Gastrocnemius medialis (tissue), 4 donors: ENCODE measurements around the gene GJD4. TPM values are rescaled to one million over a fixed set of nuclear protein-coding genes. Genes with fewer than 3 reads are reported as not detected.
A peak's percentile ranks its signal among the peaks of the same experiment; 100 is the strongest.

Experiments
- ATAC-seq, 2 donors: fragments of 150-250 bp; one replicate each; pipeline ENCODE4 v1.9.1; 2016
- DNase-seq, 2 donors: peaks; one replicate each; pipeline ENCODE4 v3.0.0-alpha.2; 2019
- H3K27ac ChIP-seq, 4 donors: fragments of 200-600 bp; sonication (generic); 1 replicate in 1 of 4; 2 replicates in 3 of 4; pipeline ENCODE4 v1.5.1; 2016 to 2018; ENCODE audit warnings: mild to moderate bottlenecking in 2 of 4, moderate library complexity in 1 of 4
- H3K27me3 ChIP-seq, 3 donors: fragments of 200-600 bp; sonication (generic) in 2 of 3; 1 replicate in 1 of 3; 2 replicates in 2 of 3; pipeline versions ENCODE4 v1.5.1 to v1.6.0; 2016 to 2019; ENCODE audit warnings: mild to moderate bottlenecking in 1 of 3, moderate library complexity in 1 of 3
- H3K36me3 ChIP-seq, 2 donors: fragments of 200-600 bp; sonication (generic) in 1 of 2; one replicate each; pipeline ENCODE4 v1.5.1; 2017 to 2018
- H3K4me1 ChIP-seq, 2 donors: fragments of 200-600 bp; sonication (generic) in 1 of 2; one replicate each; pipeline ENCODE4 v1.5.1; 2016 to 2017; ENCODE audit warnings: mild to moderate bottlenecking in 2 of 2
- H3K4me3 ChIP-seq, 4 donors: fragments of 200-600 bp; sonication (generic) in 3 of 4; 1 replicate in 1 of 4; 2 replicates in 3 of 4; pipeline ENCODE4 v1.5.1; 2016 to 2019; ENCODE audit warnings: mild to moderate bottlenecking in 2 of 4
- H3K9me3 ChIP-seq, 3 donors: fragments of 200-600 bp; sonication (generic) in 2 of 3; 1 replicate in 1 of 3; 2 replicates in 2 of 3; pipeline ENCODE4 v1.5.1; 2016 to 2019
- CTCF ChIP-seq, 5 experiments: fragments of 450-650 bp in 3 of 5; fragments of 200-600 bp in 2 of 5; sonication (generic) in 2 of 5; IDR thresholded peaks in 4 of 5; conservative IDR thresholded peaks in 1 of 5; 1 replicate in 4 of 5; 2 replicates in 1 of 5; pipeline ENCODE4 v1.5.1; 2016 to 2019; ENCODE audit warnings: antibody characterized with exemption in 5 of 5, mild to moderate bottlenecking in 3 of 5, moderate library complexity in 3 of 5
- POLR2A ChIP-seq, 2 donors: fragments of 450-650 bp; IDR thresholded peaks; one replicate each; pipeline ENCODE4 v1.6.1; 2017; ENCODE audit warnings: antibody characterized with exemption in 2 of 2, mild to moderate bottlenecking in 2 of 2, moderate library complexity in 2 of 2
- in situ Hi-C, 4 donors: fragments of 200-750 bp; cut with MboI; loops; one replicate each; pipeline versions ENCODE4 v1.15.0 to v1.8.0; 2017; ENCODE audit warnings: low sequenced_read_pairs in 4 of 4
- intact Hi-C: fragments of 100-400 bp; cut with DNase I; formaldehyde crosslinking; loops from one replicate; pipeline ENCODE4 v1.15.1; 2023; ENCODE audit warnings: low total_unique reads
- total RNA-seq, 4 donors: library from RNA; depleted of rRNA; stranded (reverse); fragments of >200 nt; gene quantifications; one replicate each; pipeline versions ENCODE4 v1.1.0 to v1.2.3, GENCODE V29; 2016

GJD4 gene
- total RNA-seq, 4 donors from 2014 or later = not detected

GRCh38 chr10:35574924-35575352 lies 30.2 kb upstream of the GJD4 start:
- in situ Hi-C loops = loop anchor here in 3 of 4 donors (25.0 kb wide), 3 partner anchors 238 to 463 kb away; partner anchors contain the start of gene CCNY (in 1 of the 3)
- intact Hi-C loops = no loop called here
- Histone ChIP-seq H3K27ac (no peak overlapping the region), H3K4me1 (peaks cover 0 to 10% of the 10 kb centered on the region in 2 donors), H3K27me3 (peaks cover 0 to 2% (median 0%) of the 10 kb centered on the region in 3 donors), H3K9me3 (no peaks in the 10 kb centered on the region), H3K4me3 (no peak overlapping the region), H3K36me3 (peaks cover 0 to 10% of the 10 kb centered on the region in 2 donors)
- TF ChIP-seq POLR2A (IDR thresholded peaks at IDR 0.05) (no peak), CTCF (IDR thresholded peaks at IDR 0.05 in 4 of 5, conservative IDR thresholded peaks at IDR 0.05 in 1 of 5) (no peak)
- no peak for ATAC-seq
- no peak for DNase-seq

- ATAC-seq = no peak
- Histone ChIP-seq H3K9me3 (no peaks in the 10 kb centered on the region), H3K27me3 (peaks cover 0 to 2% (median 0%) of the 10 kb centered on the region in 3 donors), H3K27ac (no peak overlapping the region), H3K4me1 (peaks cover 0 to 10% of the 10 kb centered on the region in 2 donors), H3K4me3 (no peak overlapping the region), H3K36me3 (peaks cover 0 to 6% of the 10 kb centered on the region in 2 donors)
- intact Hi-C loops (no loop called here), in situ Hi-C loops (loop anchor here in 1 of 4 donors (25.0 kb wide), 1 partner anchor 338 kb away; no protein-coding TSS in a partner anchor)
- TF ChIP-seq POLR2A (IDR thresholded peaks at IDR 0.05) = no peak
- no peak for TF ChIP-seq CTCF (IDR thresholded peaks at IDR 0.05 in 4 of 5, conservative IDR thresholded peaks at IDR 0.05 in 1 of 5)
- no peak for DNase-seq
Measured at GRCh38 chr10:35575640-35576039, 29.5 kb upstream of the GJD4 start.

GRCh38 chr10:35576730-35577129 lies 28.4 kb upstream of the GJD4 start:
- in situ Hi-C loops = loop anchor here in 1 of 4 donors (25.0 kb wide), 1 partner anchor 339 kb away; no protein-coding TSS in a partner anchor
- H3K36me3 ChIP-seq = no peaks in the 10 kb centered on the region
- TF ChIP-seq CTCF (IDR thresholded peaks at IDR 0.05 in 4 of 5, conservative IDR thresholded peaks at IDR 0.05 in 1 of 5) = no peak
- no peak for TF ChIP-seq POLR2A (IDR thresholded peaks at IDR 0.05)

GRCh38 chr10:35577926-35578617 lies 27.1 kb upstream of the GJD4 start:
- TF ChIP-seq CTCF (IDR thresholded peaks at IDR 0.05 in 4 of 5, conservative IDR thresholded peaks at IDR 0.05 in 1 of 5) (no peak), POLR2A (IDR thresholded peaks at IDR 0.05) (no peak)
- in situ Hi-C loops = loop anchor here in 1 of 4 donors (25.0 kb wide), 1 partner anchor 341 kb away; no protein-coding TSS in a partner anchor
- Histone ChIP-seq H3K36me3 (no peaks in the 10 kb centered on the region), H3K9me3 (no peaks in the 10 kb centered on the region), H3K27ac (no peak overlapping the region), H3K27me3 (peaks cover 0 to 5% (median 0%) of the 10 kb centered on the region in 3 donors), H3K4me3 (no peak overlapping the region), H3K4me1 (peaks cover 0 to 10% of the 10 kb centered on the region in 2 donors)
- no peak for DNase-seq
- peak in 1 of 2 donors; percentile 8 for ATAC-seq
- intact Hi-C loops = no loop called here

More at GRCh38 chr10:35576730-35577129, 28.4 kb upstream of the GJD4 start:
- H3K27ac ChIP-seq = no peak overlapping the region
- peaks cover 0 to 5% (median 0%) of the 10 kb centered on the region in 3 donors for H3K27me3 ChIP-seq
- H3K9me3 ChIP-seq = no peaks in the 10 kb centered on the region
- H3K4me3 ChIP-seq = no peak overlapping the region
- ATAC-seq (no peak), DNase-seq (no peak)
- H3K4me1 ChIP-seq = peaks cover 0 to 10% of the 10 kb centered on the region in 2 donors
- intact Hi-C loops = no loop called here
